K562 (cell line): ENCODE results near the gene DYRK1A. TPM values are rescaled to one million over a fixed set of nuclear protein-coding genes. Genes with fewer than 3 reads are reported as not detected.

Source experiments
- ATAC-seq: fragments of 200-7000 bp; cut with Tn5 transposase; 3 replicates; pipeline ENCODE4 v1.9.1; 2020; ENCODE audit warnings: moderate library complexity
- BruUV-seq: library from RNA; stranded (reverse); fragments of 400-500 nt; replicated peaks from 2 replicates; lab custom pipeline; 2021; lab: Mats Ljungman, UMichigan
- CTCF ChIA-PET: fragments of 300-600 bp; formaldehyde crosslinking; extraction: SDS; loops from one replicate; lab custom pipeline; 2021; ENCODE audit warnings: low intra/inter-chr PET ratio; lab: Yijun Ruan, JAX
- POLR2A ChIA-PET: fragments of 300-600, 350-650 bp; sonication (Branson Sonifier 250); formaldehyde crosslinking; extraction: SDS; loops from one replicate; lab custom pipeline; 2021; ENCODE audit warnings: antibody characterized with exemption, inconsistent platforms; lab: Yijun Ruan, JAX
- DNase-seq, 4 experiments: peaks; one replicate each; pipeline versions ENCODE4 v3.0.0 to v3.0.0-alpha.2; 2011 to 2018; ENCODE audit warnings: low spot score in 3 of 4, mixed read lengths in 3 of 4; ENCODE audit errors: extremely low read depth in 1 of 4
- FAIRE-seq: peaks from 2 replicates; lab custom pipeline; 2011; peaks lifted over from hg19 to GRCh38; lab: Jason Lieb, UNC
- H2AFZ ChIP-seq: 2 replicates; pipeline ENCODE4 v1.6.0; 2011; ENCODE audit warnings: low read depth, low read length, control low read depth, inconsistent platforms
- H3K27ac ChIP-seq: fragments of 200-600 bp; 3 replicates; pipeline ENCODE4 v1.8.0; 2011; ENCODE audit warnings: low read depth, mild to moderate bottlenecking, control low read depth, inconsistent platforms, low read length, moderate library complexity, mixed read lengths; ENCODE audit errors: extremely low read depth
- H3K27me3 ChIP-seq, 2 experiments: fragments of 300-600 bp in 1 of 2; 2 replicates in 1 of 2; 3 replicates in 1 of 2; pipeline versions ENCODE4 v1.6.0 to v1.8.0; 2011; ENCODE audit warnings: inconsistent platforms in 2 of 2, low read length in 2 of 2, mild to moderate bottlenecking in 1 of 2, mixed read lengths in 1 of 2, moderate library complexity in 1 of 2; ENCODE audit not compliant: control insufficient read depth in 2 of 2, insufficient read depth in 2 of 2
- H3K36me3 ChIP-seq: fragments of 300-600 bp; 3 replicates; pipeline ENCODE4 v1.8.0; 2011; ENCODE audit warnings: mild to moderate bottlenecking, low read length, inconsistent platforms; ENCODE audit not compliant: control insufficient read depth, insufficient read depth
- H3K4me1 ChIP-seq, 2 experiments: fragments of 200-600 bp in 1 of 2; replicated peaks in 1 of 2; 2 replicates in 1 of 2; 3 replicates in 1 of 2; pipeline versions ENCODE4 v1.5.1 to v1.8.0; 2011; ENCODE audit warnings: inconsistent platforms in 2 of 2, low read length in 2 of 2, mild to moderate bottlenecking in 1 of 2, mixed read lengths in 1 of 2, moderate library complexity in 1 of 2; ENCODE audit not compliant: control insufficient read depth in 2 of 2, insufficient read depth in 2 of 2
- H3K4me2 ChIP-seq: 2 replicates; pipeline ENCODE4 v1.6.1; 2011; ENCODE audit warnings: low read length, control low read depth, inconsistent platforms, mixed read lengths; ENCODE audit not compliant: insufficient read depth
- H3K4me3 ChIP-seq: fragments of 200-600 bp; sonication (generic), shearing (Covaris generic); 2 replicates; pipeline ENCODE4 v1.5.1; 2016; ENCODE audit warnings: control low read depth, inconsistent platforms
- H3K79me2 ChIP-seq: fragments of 200-600 bp; 3 replicates; pipeline ENCODE4 v1.8.0; 2011; ENCODE audit warnings: low read length, inconsistent platforms; ENCODE audit not compliant: control insufficient read depth, insufficient read depth
- H3K9ac ChIP-seq, 2 experiments: 2 replicates each; pipeline versions ENCODE4 v1.6.0 to v1.6.1; 2011; ENCODE audit warnings: low read depth in 2 of 2, low read length in 2 of 2, control low read depth in 1 of 2, inconsistent platforms in 1 of 2, mild to moderate bottlenecking in 1 of 2, mixed read lengths in 1 of 2; ENCODE audit not compliant: insufficient read depth in 1 of 2
- H3K9me1 ChIP-seq: one replicate; pipeline ENCODE4 v1.6.0; 2011; ENCODE audit warnings: inconsistent platforms, mild to moderate bottlenecking, low read length, moderate library complexity; ENCODE audit not compliant: control insufficient read depth, insufficient read depth
- H3K9me3 ChIP-seq: replicated peaks from 2 replicates; pipeline ENCODE4 v1.5.1; 2011; ENCODE audit warnings: low read depth, low read length, inconsistent platforms; ENCODE audit not compliant: control insufficient read depth, insufficient read depth
- H4K20me1 ChIP-seq: replicated peaks from 2 replicates; pipeline ENCODE4 v1.6.1; 2011; ENCODE audit warnings: low read length, inconsistent platforms, mixed read lengths; ENCODE audit not compliant: control insufficient read depth, insufficient read depth
- ADNP ChIP-seq: fragments of 200-800 bp; sonication (Bioruptor generic); IDR thresholded peaks from 2 replicates; pipeline ENCODE4 v1.6.1; 2016; ENCODE audit warnings: missing genetic modification characterization, missing compliant biosample characterization
- CBFA2T2 ChIP-seq: fragments of 450-650 bp; conservative IDR thresholded peaks from 2 replicates; pipeline ENCODE4 v1.6.1; 2017; ENCODE audit warnings: mild to moderate bottlenecking
- CC2D1A ChIP-seq: fragments of 450-650 bp; IDR thresholded peaks from 2 replicates; pipeline ENCODE4 v1.6.1; 2017; ENCODE audit warnings: mild to moderate bottlenecking
- CTBP1 ChIP-seq: fragments of 450-650 bp; IDR thresholded peaks from 2 replicates; pipeline ENCODE4 v1.6.1; 2016; ENCODE audit warnings: borderline replicate concordance
- FOXK1 ChIP-seq: sonication (generic); formaldehyde crosslinking; IDR thresholded peaks from 2 replicates; pipeline ENCODE4 v1.8.0; 2022; ENCODE audit warnings: missing genetic modification reagents, mild to moderate bottlenecking, borderline replicate concordance
- FOXP1 ChIP-seq: sonication (generic); formaldehyde crosslinking; IDR thresholded peaks from 2 replicates; pipeline ENCODE4 v1.8.0; 2022; ENCODE audit warnings: mild to moderate bottlenecking, missing genetic modification reagents
- NFRKB ChIP-seq: fragments of 450-650 bp; IDR thresholded peaks from 2 replicates; pipeline ENCODE4 v1.6.1; 2016; ENCODE audit warnings: low read depth
- RCOR1 ChIP-seq, 2 experiments: IDR thresholded peaks; 2 replicates each; pipeline ENCODE4 v1.6.1; 2012; ENCODE audit warnings: low read depth in 2 of 2, low read length in 2 of 2, borderline replicate concordance in 1 of 2, improper control_type of control experiment in 1 of 2
- SOX6 ChIP-seq: fragments of 450-650 bp; IDR thresholded peaks from 2 replicates; pipeline ENCODE4 v1.6.1; 2014; ENCODE audit warnings: mild to moderate bottlenecking
- STAG1 ChIP-seq: sonication (generic); formaldehyde crosslinking; IDR thresholded peaks from 2 replicates; pipeline ENCODE4 v1.5.0; 2020; ENCODE audit warnings: missing genetic modification reagents, borderline replicate concordance
- STAT5A ChIP-seq: IDR thresholded peaks from 2 replicates; pipeline ENCODE4 v1.6.1; 2012; ENCODE audit warnings: low read length, inconsistent platforms, borderline replicate concordance
- TAL1 ChIP-seq: fragments of 450-650 bp; IDR thresholded peaks from 2 replicates; pipeline ENCODE4 v1.6.1; 2016; ENCODE audit warnings: mild to moderate bottlenecking
- TCF3 ChIP-seq: sonication (generic); formaldehyde crosslinking; IDR thresholded peaks from 2 replicates; pipeline ENCODE4 v1.4.0; 2020; ENCODE audit warnings: mild to moderate bottlenecking, missing genetic modification reagents
- TEAD4 ChIP-seq, 2 experiments: sonication (generic) in 1 of 2; formaldehyde crosslinking in 1 of 2; IDR thresholded peaks; 2 replicates each; pipeline versions ENCODE4 v1.6.1 to v1.8.0; 2012 to 2022; ENCODE audit warnings: borderline replicate concordance in 1 of 2, inconsistent platforms in 1 of 2, low read length in 1 of 2, mild to moderate bottlenecking in 1 of 2, missing genetic modification reagents in 1 of 2
- YY1 ChIP-seq, 3 experiments: IDR thresholded peaks; 2 replicates each; pipeline ENCODE4 v1.6.1; 2011; ENCODE audit warnings: low read length in 2 of 3, mild to moderate bottlenecking in 2 of 3, moderate library complexity in 2 of 3, borderline replicate concordance in 1 of 3, control low read depth in 1 of 3, low read depth in 1 of 3; ENCODE audit not compliant: insufficient read depth in 3 of 3, insufficient replicate concordance in 2 of 3, control insufficient read depth in 1 of 3, insufficient read length in 1 of 3; ENCODE audit errors: extremely low read depth in 1 of 3
- ZKSCAN3 ChIP-seq: fragments of 250-450 bp; sonication (Bioruptor Pico); IDR thresholded peaks from 2 replicates; pipeline ENCODE4 v1.4.0; 2020
- WGBS: fragments of 100-300 bp; shearing (Covaris generic); methylation state at CpG from one replicate; pipeline ENCODE4 v1.1.6; 2016; ENCODE audit warnings: low coverage, mixed read lengths; ENCODE audit not compliant: insufficient coverage; ENCODE audit errors: missing lambda C conversion rate; 5-methylcytosine and 5-hydroxymethylcytosine counted together
- in situ Hi-C: fragments of 300-500 bp; cut with MboI; formaldehyde crosslinking; loops from 4 replicates; pipeline ENCODE4 v1.15.0; 2018; ENCODE audit warnings: inconsistent platforms, mixed read lengths
- intact Hi-C: fragments of 100-400 bp; cut with micrococcal nuclease; formaldehyde crosslinking; loops from 2 replicates; pipeline ENCODE4 v1.14.2; 2022
- polyA plus RNA-seq, 8 experiments: library from polyadenylated mRNA; depleted of rRNA in 4 of 8; stranded (reverse) in 5 of 8; unstranded in 3 of 8; fragments of >200 nt; fragmentation: Nextera tagmentation in 2 of 8; fragmentation: Illumina TruSeq in 1 of 8; extraction: Ambion mirVana in 2 of 8; extraction: Trizol in 1 of 8; gene quantifications; 2 replicates each; pipeline versions ENCODE4 v1.2.1 to v1.2.3, GENCODE V29; 2011 to 2014; ENCODE audit warnings: inconsistent platforms in 1 of 8, missing spikeins in 1 of 8
- total RNA-seq, 7 experiments: library from RNA; depleted of rRNA in 6 of 7; stranded (reverse); fragments of >200 nt in 6 of 7; fragmentation: Illumina TruSeq in 2 of 7; extraction: Trizol in 2 of 7; gene quantifications; 2 replicates each; pipeline versions ENCODE4 v1.2.1 to v1.2.3, GENCODE V29; 2011 to 2021; ENCODE audit warnings: low replicate concordance in 1 of 7
- TF ChIP-seq, protein P1 (sequence below): fragments of 450-650 bp; IDR thresholded peaks from 2 replicates; pipeline ENCODE4 v1.6.1; 2018; ENCODE audit not compliant: partially characterized antibody

Gene DYRK1A
- total and polyA plus RNA-seq, 9 of the 15 experiments (the other 6 are each of a cell fraction or from before 2014, with no cell fraction given), result 3.7 to 64.8 (median 42.3) TPM

DNA sequence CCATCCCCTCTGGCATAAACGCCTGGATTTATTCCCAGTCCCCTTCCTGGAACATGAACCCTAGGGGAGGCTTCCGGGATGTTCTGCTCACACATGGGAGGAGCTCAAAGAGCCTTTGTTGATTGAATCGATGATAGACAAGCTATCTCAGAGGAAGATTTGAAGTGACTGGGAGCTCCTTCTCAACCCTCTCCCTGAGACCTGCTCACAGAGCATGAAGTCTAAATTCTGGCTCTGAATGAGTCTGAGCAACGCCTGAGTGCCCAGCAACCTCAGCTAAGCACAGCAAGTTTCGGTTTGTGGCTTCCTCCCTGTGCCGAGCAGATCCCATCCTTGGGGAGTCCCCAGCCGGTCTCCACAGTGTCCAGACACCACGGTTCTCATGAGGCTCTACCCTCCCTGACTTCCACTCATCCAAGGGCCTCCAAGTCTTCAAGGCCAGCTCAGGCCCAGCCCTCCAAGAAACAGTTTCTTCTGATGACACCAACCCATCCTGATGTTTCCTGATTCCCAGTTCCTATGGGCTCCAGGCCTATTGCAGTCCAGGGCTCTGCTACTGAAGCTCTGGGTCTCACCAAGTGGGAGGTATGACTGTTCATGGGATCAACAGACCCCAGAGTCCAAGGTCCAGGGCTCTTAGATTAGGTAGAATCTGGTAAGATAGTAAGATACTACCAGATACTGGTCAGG, 190.8 kb downstream of the DYRK1A start (continued):
- TF ChIP-seq YY1 (IDR thresholded peaks at IDR 0.05; ENCODE audit: borderline replicate concordance in 1 of 3, control insufficient read depth in 1 of 3, extremely low read depth in 1 of 3, insufficient read depth in 3 of 3, insufficient read length in 1 of 3, insufficient replicate concordance in 2 of 3, low read depth in 1 of 3, low read length in 2 of 3) (no peak), STAT5A (no peak), FOXK1 (CRISPR knock-in tag) (no peak)

DNA sequence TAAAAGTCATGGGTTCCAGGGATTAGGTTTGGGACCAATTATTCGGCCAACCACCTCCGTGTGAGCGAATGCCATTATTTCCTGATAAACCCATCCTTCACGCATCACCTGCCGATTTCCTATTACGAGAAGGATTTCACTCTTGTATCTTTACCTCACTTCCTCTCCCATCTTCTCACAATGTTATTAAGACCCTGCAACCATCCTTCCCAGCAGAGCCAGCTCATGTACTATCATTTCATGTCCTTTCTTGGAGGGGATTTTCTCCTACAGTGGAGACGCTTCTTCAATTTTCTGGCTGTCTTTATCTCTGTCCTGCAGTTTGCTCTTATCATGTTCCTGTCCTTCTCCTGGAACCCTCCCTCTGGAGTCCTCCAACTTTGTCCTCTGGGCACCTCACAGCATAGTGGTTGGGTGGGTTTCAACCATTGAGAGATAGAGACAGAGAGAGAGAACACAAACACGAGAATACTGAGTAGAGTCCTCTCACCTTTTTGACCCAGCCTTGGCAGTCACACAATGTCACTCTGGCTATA, 192.2 kb downstream of the DYRK1A start:
- H2AFZ ChIP-seq, result no peak overlapping the region; the same call in 1 of the 2 replicates
- 63% methylated on average over 8 of the region's 8 CpGs for WGBS
- peaks cover 10% of the 10 kb centered on the region for H3K79me2 ChIP-seq
- no peaks in the 10 kb centered on the region for H3K9me1 ChIP-seq
- peaks cover 12 to 31% of the 10 kb centered on the region in 2 experiments for H3K4me1 ChIP-seq
- ChIA-PET CTCF (no interaction called here), POLR2A (no interaction called here)
- H3K9me3 ChIP-seq, result peaks cover 10% of the 10 kb centered on the region
- no TSS peak for BruUV-seq
- H3K4me3 ChIP-seq, result no peak overlapping the region
- no peaks in the 10 kb centered on the region for H3K36me3 ChIP-seq
- no peak overlapping the region for H3K9ac ChIP-seq
- H4K20me1 ChIP-seq, result no peaks in the 10 kb centered on the region
- DNase-seq (peak in 2 of 4 experiments; percentile 46 to 70), FAIRE-seq (peak; percentile 49), ATAC-seq (no peak)
- H3K27me3 ChIP-seq, result peaks cover 3 to 4% of the 10 kb centered on the region in 2 experiments; a peak in 1 of 5 replicates
- 0 out of 3 replicates have a peak overlapping the region, but pooled peaks have one; percentile 25 for H3K27ac ChIP-seq
- H3K4me2 ChIP-seq, result no peak overlapping the region
- in situ Hi-C loops (no loop called here), intact Hi-C loops (no loop called here)
- TF ChIP-seq CBFA2T2 (peak; percentile 73), ZKSCAN3 (CRISPR knock-in tag) (no peak), RCOR1 (IDR thresholded peaks at IDR 0.05; ENCODE audit: borderline replicate concordance in 1 of 2, low read depth in 2 of 2, low read length in 2 of 2) (peak in 1 of 2 experiments; percentile 24; a peak in 1 of 4 replicates), STAG1 (CRISPR knock-in tag) (no peak), CTBP1 (peak; percentile 20; the same call in 1 of the 2 replicates), CC2D1A (0 out of 2 replicates have a peak, but pooled peaks have one; percentile 19), TEAD4 (IDR thresholded peaks at IDR 0.05; ENCODE audit: low read length) (peak; percentile 29; the same call in 1 of the 2 replicates), TEAD4 (CRISPR knock-in tag; IDR thresholded peaks at IDR 0.05; ENCODE audit: borderline replicate concordance) (no peak), NFRKB (no peak), ADNP (tag) (peak; percentile 23; the same call in 1 of the 2 replicates), SOX6 (peak; percentile 51; the same call in 1 of the 2 replicates), TAL1 (peak; percentile 81), FOXP1 (CRISPR knock-in tag) (no peak), TCF3 (CRISPR knock-in tag) (peak; percentile 88)
- TF ChIP-seq, protein P1, sequence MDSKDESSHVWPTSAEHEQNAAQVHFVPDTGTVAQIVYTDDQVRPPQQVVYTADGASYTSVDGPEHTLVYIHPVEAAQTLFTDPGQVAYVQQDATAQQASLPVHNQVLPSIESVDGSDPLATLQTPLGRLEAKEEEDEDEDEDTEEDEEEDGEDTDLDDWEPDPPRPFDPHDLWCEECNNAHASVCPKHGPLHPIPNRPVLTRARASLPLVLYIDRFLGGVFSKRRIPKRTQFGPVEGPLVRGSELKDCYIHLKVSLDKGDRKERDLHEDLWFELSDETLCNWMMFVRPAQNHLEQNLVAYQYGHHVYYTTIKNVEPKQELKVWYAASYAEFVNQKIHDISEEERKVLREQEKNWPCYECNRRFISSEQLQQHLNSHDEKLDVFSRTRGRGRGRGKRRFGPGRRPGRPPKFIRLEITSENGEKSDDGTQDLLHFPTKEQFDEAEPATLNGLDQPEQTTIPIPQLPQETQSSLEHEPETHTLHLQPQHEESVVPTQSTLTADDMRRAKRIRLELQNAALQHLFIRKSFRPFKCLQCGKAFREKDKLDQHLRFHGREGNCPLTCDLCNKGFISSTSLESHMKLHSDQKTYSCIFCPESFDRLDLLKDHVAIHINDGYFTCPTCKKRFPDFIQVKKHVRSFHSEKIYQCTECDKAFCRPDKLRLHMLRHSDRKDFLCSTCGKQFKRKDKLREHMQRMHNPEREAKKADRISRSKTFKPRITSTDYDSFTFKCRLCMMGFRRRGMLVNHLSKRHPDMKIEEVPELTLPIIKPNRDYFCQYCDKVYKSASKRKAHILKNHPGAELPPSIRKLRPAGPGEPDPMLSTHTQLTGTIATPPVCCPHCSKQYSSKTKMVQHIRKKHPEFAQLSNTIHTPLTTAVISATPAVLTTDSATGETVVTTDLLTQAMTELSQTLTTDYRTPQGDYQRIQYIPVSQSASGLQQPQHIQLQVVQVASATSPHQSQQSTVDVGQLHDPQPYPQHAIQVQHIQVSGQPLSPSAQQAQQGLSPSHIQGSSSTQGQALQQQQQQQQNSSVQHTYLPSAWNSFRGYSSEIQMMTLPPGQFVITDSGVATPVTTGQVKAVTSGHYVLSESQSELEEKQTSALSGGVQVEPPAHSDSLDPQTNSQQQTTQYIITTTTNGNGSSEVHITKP, result peak; percentile 13
